AG04450 (cell line): Measurements from ENCODE around the gene SLFNL1. TPM values are rescaled to one million over a fixed set of nuclear protein-coding genes. Genes with fewer than 3 reads are reported as not detected.

Experiments
- CTCF ChIA-PET: fragments of 300-600, 350-600 bp; formaldehyde crosslinking; extraction: SDS; loops from one replicate; lab custom pipeline; 2022; ENCODE audit warnings: antibody characterized with exemption, inconsistent platforms; lab: Charles Lee
- POLR2A ChIA-PET: fragments of 350-600 bp; formaldehyde crosslinking; extraction: SDS; loops from one replicate; lab custom pipeline; 2021; ENCODE audit warnings: antibody characterized with exemption, inconsistent platforms; lab: Yijun Ruan, JAX
- DNase-seq: peaks from one replicate; pipeline ENCODE4 v3.0.0-alpha.2; 2011; ENCODE audit warnings: low read depth, low spot score
- H3K27ac ChIP-seq: one replicate; pipeline ENCODE4 v1.5.1; 2012; ENCODE audit warnings: low read depth, low read length, control low read depth
- H3K27me3 ChIP-seq: one replicate; pipeline ENCODE4 v1.6.0; 2012; ENCODE audit warnings: low read length; ENCODE audit not compliant: control insufficient read depth, insufficient read depth
- H3K4me3 ChIP-seq: 2 replicates; pipeline ENCODE4 v1.5.1; 2011; ENCODE audit warnings: mild to moderate bottlenecking, low read depth, low read length, control low read depth
- H3K9me3 ChIP-seq: 2 replicates; pipeline ENCODE4 v1.5.1; 2012; ENCODE audit warnings: low read length; ENCODE audit not compliant: control insufficient read depth, insufficient read depth
- CTCF ChIP-seq: IDR thresholded peaks from 2 replicates; pipeline ENCODE4 v1.5.1; 2011; ENCODE audit warnings: low read depth, low read length, control low read depth, inconsistent platforms
- polyA plus RNA-seq: library from polyadenylated mRNA; depleted of rRNA; stranded (reverse); fragments of >200 nt; gene quantifications from 2 replicates; pipeline ENCODE4 v1.2.3, GENCODE V29; 2011

The SLFNL1 gene
- polyA plus RNA-seq, 1 experiment = 0.06 TPM

- no peak for TF ChIP-seq CTCF
- no peak overlapping the region for H3K4me3 ChIP-seq
- H3K27ac ChIP-seq = no peak overlapping the region
- ChIA-PET CTCF (interaction anchor here (0.7 kb wide), 1 partner anchor 103 kb away, joined by 3 read pairs; no protein-coding TSS in a partner anchor), POLR2A (interaction anchor here (0.6 kb wide), 1 partner anchor 939 kb away, joined by 7 read pairs; no protein-coding TSS in a partner anchor)
- DNase-seq = no peak
- H3K9me3 ChIP-seq = no peaks in the 10 kb centered on the region
- no peaks in the 10 kb centered on the region for H3K27me3 ChIP-seq
Observed at GRCh38 chr1:41025979-41026819, 4.7 kb upstream of the SLFNL1 start.

GRCh38 chr1:41024953-41025352, 3.4 kb upstream of the SLFNL1 start:
- H3K27me3 ChIP-seq = no peaks in the 10 kb centered on the region
- no peak for DNase-seq
- no peaks in the 10 kb centered on the region for H3K9me3 ChIP-seq

GRCh38 chr1:41023279-41023990, 1.9 kb upstream of the SLFNL1 start:
- Histone ChIP-seq H3K9me3 (no peaks in the 10 kb centered on the region), H3K4me3 (no peak overlapping the region), H3K27me3 (no peaks in the 10 kb centered on the region), H3K27ac (no peak overlapping the region)
- CTCF ChIA-PET = interaction anchor here (0.6 to 1.7 kb wide), 6 partner anchors 19 to 249 kb away, joined by 3 to 4 read pairs (median 3); no protein-coding TSS in a partner anchor
- TF ChIP-seq CTCF = peak; percentile 48
- no peak for DNase-seq
- POLR2A ChIA-PET = interaction anchor here (1.0 kb wide), 1 partner anchor 12 kb away, joined by 3 read pairs; no protein-coding TSS in a partner anchor

More at GRCh38 chr1:41024953-41025352, 3.4 kb upstream of the SLFNL1 start:
- POLR2A ChIA-PET = interaction anchor here (0.6 kb wide), 1 partner anchor 37 kb away, joined by 4 read pairs; no protein-coding TSS in a partner anchor
- Histone ChIP-seq H3K4me3 (no peak overlapping the region), H3K27ac (no peak overlapping the region)
- CTCF ChIA-PET = interaction anchor here (0.7 to 0.9 kb wide), 2 partner anchors 12 to 21 kb away, joined by 3 read pairs; no protein-coding TSS in a partner anchor
- no peak for TF ChIP-seq CTCF

DNA sequence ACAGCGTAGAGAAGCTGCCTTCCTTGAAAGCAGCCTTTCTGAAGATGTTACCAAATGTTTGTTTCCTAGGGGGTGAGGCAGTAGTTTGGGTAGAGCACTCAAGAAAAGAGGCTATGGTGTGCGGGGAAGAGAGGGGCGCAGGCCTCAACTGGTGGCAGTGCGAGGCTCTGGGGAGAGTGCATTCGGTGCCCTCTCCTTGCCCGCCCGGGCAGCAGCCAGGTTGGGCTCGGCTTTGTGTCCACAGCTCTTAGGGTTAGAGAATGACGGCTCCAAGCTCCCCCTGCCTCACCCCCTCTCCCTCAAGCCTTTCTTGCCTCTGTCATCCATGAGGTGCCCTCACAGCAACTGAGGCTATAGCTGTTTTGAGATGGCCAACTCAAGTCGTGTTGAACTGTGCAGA, 899 bp upstream of the SLFNL1 start:
- Histone ChIP-seq H3K27ac (no peak overlapping the region), H3K4me3 (no peak overlapping the region), H3K27me3 (no peaks in the 10 kb centered on the region), H3K9me3 (no peaks in the 10 kb centered on the region)
- POLR2A ChIA-PET = interaction anchor here (0.7 kb wide), 1 partner anchor 420 kb away, joined by 6 read pairs; no protein-coding TSS in a partner anchor
- no peak for TF ChIP-seq CTCF
- DNase-seq = no peak
- CTCF ChIA-PET = interaction anchor here (0.6 to 1.7 kb wide), 6 partner anchors 40 to 248 kb away, joined by 3 to 7 read pairs (median 4); no protein-coding TSS in a partner anchor
